ENCODE data around the gene MEAF6.

DNA sequence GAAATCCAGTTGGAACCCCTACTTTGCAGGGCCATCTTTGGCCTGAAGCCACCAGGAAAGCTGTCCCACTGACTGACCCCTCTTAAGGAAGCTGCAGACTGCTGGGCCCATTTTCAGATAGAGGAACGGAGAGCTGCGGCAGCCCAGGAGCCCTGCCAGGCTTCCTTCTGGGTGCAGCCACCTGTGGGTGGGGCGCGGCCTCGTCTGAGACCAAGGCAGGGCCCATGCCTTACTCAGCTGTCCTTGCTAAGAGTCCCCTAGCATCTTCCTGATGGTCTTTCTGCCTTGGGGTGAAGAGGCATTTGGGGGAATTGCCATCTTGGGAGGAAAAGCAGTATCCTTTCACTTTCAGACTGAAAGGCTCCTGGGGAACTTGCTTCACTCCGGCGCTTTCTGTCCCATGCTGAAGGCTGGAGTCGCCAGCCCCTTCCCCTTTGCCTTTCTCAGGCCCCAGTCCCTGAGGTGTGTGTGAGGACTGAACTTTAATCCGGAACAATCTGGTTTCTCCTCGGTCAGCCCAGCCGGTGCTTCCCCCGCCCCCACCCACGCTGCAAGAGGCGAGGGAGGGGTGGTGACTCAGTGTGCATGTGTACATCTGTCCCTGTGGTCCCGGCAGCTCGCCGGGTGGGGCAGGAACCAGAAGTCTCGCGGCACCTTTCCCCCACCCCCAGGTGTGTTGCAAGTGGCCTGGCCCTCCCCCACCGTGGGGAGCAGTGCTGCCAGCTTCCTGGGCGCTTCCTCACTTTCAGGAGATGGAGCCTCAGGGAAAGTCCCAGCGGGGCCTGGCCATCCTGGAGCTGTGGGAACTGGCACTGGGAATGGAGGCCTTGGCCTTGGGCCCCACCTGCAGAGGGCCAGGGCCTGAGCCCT lies 35.1 kb downstream of the MEAF6 start:
- TF ChIP-seq EZH2 (IDR thresholded peaks at IDR 0.05; ENCODE audit: insufficient read depth, poor library complexity, severe bottlenecking) (no peak), EZH2phosphoT487 (IDR thresholded peaks at IDR 0.05; ENCODE audit: insufficient read depth, low read depth) (no peak)
